ENCODE results near the gene SEZ6L. TPM values are rescaled to one million over a fixed set of nuclear protein-coding genes. Genes with fewer than 3 reads are reported as not detected.

The SEZ6L gene
- total and polyA plus RNA-seq, 2 experiments from 2014 or later: 0.43 to 0.44 TPM

DNA sequence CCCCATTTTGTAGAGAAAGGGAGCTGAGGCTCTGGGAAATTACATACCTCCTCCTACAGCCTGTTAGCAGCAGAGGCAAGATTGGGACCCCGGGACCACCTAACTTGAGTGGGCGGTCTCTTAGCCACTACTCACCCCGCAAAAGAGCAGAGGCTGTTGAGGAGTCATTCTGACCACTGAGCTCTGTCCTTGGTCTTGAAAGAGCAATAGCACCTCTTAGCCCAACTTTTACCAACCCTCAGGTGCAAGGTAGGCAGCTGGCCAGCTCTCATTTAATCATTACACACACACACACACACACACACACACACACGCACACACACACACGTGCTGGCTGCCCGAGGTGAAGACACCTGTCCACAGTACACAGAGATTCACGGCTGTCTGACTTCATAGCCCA, 144.0 kb downstream of the SEZ6L start:
- H3K27ac ChIP-seq: no peak overlapping the region
- DNase-seq (ENCODE audit: low spot score): no peak
- no peaks in the 10 kb centered on the region for H3K79me2 ChIP-seq
- H3K9me2 ChIP-seq (replicated peaks; ENCODE audit: insufficient read depth): no peaks in the 10 kb centered on the region
- no peak overlapping the region for H2AFZ ChIP-seq
- no peaks in the 10 kb centered on the region for H4K20me1 ChIP-seq (ENCODE audit: insufficient read depth, poor library complexity, severe bottlenecking)
- no peaks in the 10 kb centered on the region for H3K9me3 ChIP-seq (ENCODE audit: low read depth)
- H3K4me2 ChIP-seq: no peak overlapping the region
- no peaks in the 10 kb centered on the region for H3K4me1 ChIP-seq (ENCODE audit: insufficient read depth)
- WGBS (ENCODE audit: low lambda C conversion rate, missing lambda C conversion rate): 68% methylated on average over 7 of the region's 7 CpGs
- no peak overlapping the region for H3K4me3 ChIP-seq
- H3K36me3 ChIP-seq (replicated peaks; ENCODE audit: insufficient read depth, low read depth): no peaks in the 10 kb centered on the region
- TF ChIP-seq, protein P1, sequence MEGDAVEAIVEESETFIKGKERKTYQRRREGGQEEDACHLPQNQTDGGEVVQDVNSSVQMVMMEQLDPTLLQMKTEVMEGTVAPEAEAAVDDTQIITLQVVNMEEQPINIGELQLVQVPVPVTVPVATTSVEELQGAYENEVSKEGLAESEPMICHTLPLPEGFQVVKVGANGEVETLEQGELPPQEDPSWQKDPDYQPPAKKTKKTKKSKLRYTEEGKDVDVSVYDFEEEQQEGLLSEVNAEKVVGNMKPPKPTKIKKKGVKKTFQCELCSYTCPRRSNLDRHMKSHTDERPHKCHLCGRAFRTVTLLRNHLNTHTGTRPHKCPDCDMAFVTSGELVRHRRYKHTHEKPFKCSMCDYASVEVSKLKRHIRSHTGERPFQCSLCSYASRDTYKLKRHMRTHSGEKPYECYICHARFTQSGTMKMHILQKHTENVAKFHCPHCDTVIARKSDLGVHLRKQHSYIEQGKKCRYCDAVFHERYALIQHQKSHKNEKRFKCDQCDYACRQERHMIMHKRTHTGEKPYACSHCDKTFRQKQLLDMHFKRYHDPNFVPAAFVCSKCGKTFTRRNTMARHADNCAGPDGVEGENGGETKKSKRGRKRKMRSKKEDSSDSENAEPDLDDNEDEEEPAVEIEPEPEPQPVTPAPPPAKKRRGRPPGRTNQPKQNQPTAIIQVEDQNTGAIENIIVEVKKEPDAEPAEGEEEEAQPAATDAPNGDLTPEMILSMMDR (IDR thresholded peaks at IDR 0.05; ENCODE audit: poor library complexity): no peak
- TF ChIP-seq EZH2 (IDR thresholded peaks at IDR 0.05; ENCODE audit: borderline replicate concordance) (no peak), EZH2phosphoT487 (IDR thresholded peaks at IDR 0.05; ENCODE audit: low read depth, severe bottlenecking, unreplicated experiment) (no peak)
- peaks cover 4% of the 10 kb centered on the region for H3K27me3 ChIP-seq

DNA sequence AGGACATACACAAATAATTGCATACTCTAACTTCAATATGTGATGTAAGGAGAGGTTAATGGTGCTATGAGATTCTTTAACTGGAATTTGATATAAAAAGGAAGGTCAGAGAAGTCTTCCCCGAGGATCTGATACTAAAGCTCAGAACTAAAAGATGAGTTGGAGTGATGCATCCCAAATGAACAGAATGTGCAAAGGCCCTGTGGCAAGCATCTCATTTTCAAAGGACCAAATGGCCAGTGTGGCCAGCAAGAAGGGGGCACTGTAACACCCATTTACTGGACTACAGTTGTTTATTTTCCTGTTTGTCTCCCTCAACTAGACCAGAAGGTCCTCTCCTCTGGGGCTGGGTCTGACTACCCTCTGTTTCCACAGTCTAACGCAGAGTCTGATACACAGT, 144.9 kb downstream of the SEZ6L start:
- no peak overlapping the region for H2AFZ ChIP-seq
- no peaks in the 10 kb centered on the region for H3K9me2 ChIP-seq (replicated peaks; ENCODE audit: insufficient read depth)
- no peak for DNase-seq (ENCODE audit: low spot score)
- TF ChIP-seq, protein P1 (IDR thresholded peaks at IDR 0.05; ENCODE audit: poor library complexity): no peak
- no peak for TF ChIP-seq EZH2phosphoT487 (IDR thresholded peaks at IDR 0.05; ENCODE audit: low read depth, severe bottlenecking, unreplicated experiment)
- TF ChIP-seq EZH2 (IDR thresholded peaks at IDR 0.05; ENCODE audit: borderline replicate concordance): no peak
- H4K20me1 ChIP-seq (ENCODE audit: insufficient read depth, poor library complexity, severe bottlenecking): no peaks in the 10 kb centered on the region
- no peak overlapping the region for H3K27ac ChIP-seq
- H3K36me3 ChIP-seq (replicated peaks; ENCODE audit: insufficient read depth, low read depth): no peaks in the 10 kb centered on the region
- no peaks in the 10 kb centered on the region for H3K79me2 ChIP-seq
- H3K4me1 ChIP-seq (ENCODE audit: insufficient read depth): no peaks in the 10 kb centered on the region
- no peaks in the 10 kb centered on the region for H3K9me3 ChIP-seq (ENCODE audit: low read depth)
- no peak overlapping the region for H3K4me3 ChIP-seq
- no peak overlapping the region for H3K4me2 ChIP-seq
- 81% methylated on average over 2 of the region's 2 CpGs for WGBS (ENCODE audit: low lambda C conversion rate, missing lambda C conversion rate)
- peaks cover 4% of the 10 kb centered on the region for H3K27me3 ChIP-seq

DNA sequence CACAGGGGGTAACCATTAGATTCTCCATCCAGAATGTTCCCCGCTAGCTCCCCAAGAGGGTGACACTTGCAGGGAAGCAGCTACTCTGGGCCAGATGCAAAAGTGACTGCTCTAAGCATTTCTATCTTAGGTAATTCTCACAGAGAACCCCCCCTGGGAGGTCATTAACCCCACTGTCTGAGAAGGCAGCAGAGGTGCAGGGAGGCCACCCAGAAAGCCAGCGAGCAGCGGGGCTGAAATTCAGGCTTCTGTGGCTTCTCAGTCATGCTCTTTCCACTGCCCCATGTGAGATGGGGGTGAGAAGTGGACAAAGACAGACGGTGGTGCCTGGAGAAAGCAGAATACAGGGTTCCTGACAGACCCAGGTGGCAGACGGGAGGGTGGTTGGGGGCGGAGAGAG, 145.4 kb downstream of the SEZ6L start:
- Histone ChIP-seq H3K79me2 (no peaks in the 10 kb centered on the region), H3K36me3 (replicated peaks; ENCODE audit: insufficient read depth, low read depth) (no peaks in the 10 kb centered on the region), H3K27me3 (peaks cover 4% of the 10 kb centered on the region), H3K9me2 (replicated peaks; ENCODE audit: insufficient read depth) (no peaks in the 10 kb centered on the region), H3K9me3 (ENCODE audit: low read depth) (no peaks in the 10 kb centered on the region), H3K4me1 (ENCODE audit: insufficient read depth) (no peaks in the 10 kb centered on the region), H3K4me3 (no peak overlapping the region), H3K27ac (no peak overlapping the region), H4K20me1 (ENCODE audit: insufficient read depth, poor library complexity, severe bottlenecking) (no peaks in the 10 kb centered on the region), H2AFZ (no peak overlapping the region), H3K4me2 (no peak overlapping the region)
- no peak for DNase-seq (ENCODE audit: low spot score)
- WGBS (ENCODE audit: low lambda C conversion rate, missing lambda C conversion rate): 84% methylated on average over 6 of the region's 6 CpGs
- TF ChIP-seq EZH2phosphoT487 (IDR thresholded peaks at IDR 0.05; ENCODE audit: low read depth, severe bottlenecking, unreplicated experiment) (no peak), EZH2 (IDR thresholded peaks at IDR 0.05; ENCODE audit: borderline replicate concordance) (no peak)
- TF ChIP-seq, protein P1 (IDR thresholded peaks at IDR 0.05; ENCODE audit: poor library complexity): no peak

Measured in hepatocyte (in vitro differentiated cells).